HG03196 (cell line): ENCODE data around the gene C11orf21.
"Not testable (repeated sequence)": the region's sequence is repeated elsewhere in the genome, so short reads cannot be mapped to it uniquely, and the experiment has no call there.

Experiments used
- ATAC-seq: cut with Tn5 transposase; IDR thresholded peaks from one replicate; pipeline ENCODE4 v1.9.1; 2021; ENCODE audit not compliant: unreplicated experiment

The C11orf21 gene

DNA sequence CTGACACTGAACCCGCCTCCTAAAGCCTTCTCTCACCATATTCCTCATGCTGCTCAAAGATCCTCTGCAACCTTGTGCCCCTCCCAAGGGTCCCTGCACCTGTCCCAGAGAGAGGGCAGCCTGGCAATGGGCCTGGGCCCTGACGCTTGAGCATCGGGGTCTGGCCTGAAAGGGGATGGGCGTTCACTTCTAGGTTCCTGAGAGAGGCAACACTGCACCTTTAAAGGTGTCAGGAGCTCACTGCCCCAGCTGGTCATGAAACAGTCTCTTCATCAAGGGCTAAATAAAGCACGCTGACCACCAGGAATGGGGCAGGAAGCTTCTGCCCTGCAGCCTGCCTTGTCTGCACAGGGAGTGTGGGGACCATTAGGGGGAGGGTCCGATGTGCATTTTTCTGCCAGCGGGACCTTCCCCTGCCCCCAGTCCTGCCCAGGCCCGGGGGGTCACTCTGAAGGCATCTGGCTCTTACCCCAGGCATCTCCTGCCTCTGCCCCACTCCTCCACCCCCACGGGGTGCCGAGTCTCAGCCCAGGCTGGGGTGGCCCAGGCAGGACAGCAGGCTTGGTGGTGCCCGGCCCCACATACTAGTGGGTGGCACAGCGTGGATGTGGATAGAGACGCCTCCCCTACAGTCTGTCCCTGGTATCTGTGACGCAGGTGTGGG lies 3.5 kb downstream of the C11orf21 start:
- no peak for ATAC-seq

DNA sequence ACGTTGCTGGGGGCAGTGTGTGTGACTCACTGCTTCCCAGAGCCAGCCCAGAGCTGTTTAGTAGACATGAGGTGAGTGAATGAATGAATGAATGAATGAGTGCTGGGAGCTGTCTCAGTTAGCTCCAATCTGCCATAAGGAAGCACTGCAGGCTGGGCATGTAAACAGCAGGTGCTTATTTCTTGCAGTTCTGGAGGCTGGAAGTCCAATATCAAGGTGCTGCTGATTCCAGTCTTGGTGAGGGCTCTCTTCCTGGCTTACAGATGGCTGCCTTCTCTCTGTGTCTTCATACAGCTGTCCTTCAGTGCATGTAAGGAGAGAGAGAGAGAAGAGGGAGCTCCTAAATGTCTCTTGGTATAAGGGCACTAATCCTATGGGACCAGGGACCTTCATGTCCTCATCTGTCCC lies 4.1 kb downstream of the C11orf21 start:
- no peak for ATAC-seq

DNA sequence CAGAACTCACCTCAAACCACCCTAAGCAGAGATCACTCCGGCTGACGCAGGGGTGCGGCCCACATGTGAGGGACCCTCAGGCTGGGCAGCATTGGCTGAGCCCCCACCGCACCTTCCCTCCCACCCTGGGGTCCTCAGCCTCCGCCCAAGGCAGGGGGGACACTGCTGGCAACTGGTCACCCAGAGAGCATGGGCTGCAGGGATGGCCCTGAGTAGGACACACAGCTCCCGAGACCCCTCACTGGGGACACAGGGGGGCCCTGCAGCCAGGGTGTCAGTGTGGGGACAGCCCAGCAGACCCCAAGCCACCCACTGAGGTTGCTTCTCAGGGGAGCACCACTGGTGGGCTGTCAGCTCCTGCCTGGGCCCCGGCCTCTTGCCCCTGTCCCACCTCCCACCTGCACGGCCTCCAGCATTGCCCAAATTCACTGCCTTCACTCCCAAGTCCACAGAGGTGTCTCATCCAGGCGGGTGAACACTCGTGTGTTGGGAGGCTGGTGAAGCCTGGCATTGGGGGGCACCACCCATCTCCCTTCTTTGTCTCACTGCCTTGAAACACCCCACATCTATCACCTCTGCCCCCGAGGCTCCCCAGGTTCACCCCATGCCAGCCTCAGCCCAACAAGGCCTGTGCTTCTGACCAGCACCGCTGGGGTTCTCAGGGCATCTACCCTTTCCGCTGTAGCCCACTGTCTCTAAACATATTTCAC lies 4.7 kb downstream of the C11orf21 start:
- no peak for ATAC-seq

DNA sequence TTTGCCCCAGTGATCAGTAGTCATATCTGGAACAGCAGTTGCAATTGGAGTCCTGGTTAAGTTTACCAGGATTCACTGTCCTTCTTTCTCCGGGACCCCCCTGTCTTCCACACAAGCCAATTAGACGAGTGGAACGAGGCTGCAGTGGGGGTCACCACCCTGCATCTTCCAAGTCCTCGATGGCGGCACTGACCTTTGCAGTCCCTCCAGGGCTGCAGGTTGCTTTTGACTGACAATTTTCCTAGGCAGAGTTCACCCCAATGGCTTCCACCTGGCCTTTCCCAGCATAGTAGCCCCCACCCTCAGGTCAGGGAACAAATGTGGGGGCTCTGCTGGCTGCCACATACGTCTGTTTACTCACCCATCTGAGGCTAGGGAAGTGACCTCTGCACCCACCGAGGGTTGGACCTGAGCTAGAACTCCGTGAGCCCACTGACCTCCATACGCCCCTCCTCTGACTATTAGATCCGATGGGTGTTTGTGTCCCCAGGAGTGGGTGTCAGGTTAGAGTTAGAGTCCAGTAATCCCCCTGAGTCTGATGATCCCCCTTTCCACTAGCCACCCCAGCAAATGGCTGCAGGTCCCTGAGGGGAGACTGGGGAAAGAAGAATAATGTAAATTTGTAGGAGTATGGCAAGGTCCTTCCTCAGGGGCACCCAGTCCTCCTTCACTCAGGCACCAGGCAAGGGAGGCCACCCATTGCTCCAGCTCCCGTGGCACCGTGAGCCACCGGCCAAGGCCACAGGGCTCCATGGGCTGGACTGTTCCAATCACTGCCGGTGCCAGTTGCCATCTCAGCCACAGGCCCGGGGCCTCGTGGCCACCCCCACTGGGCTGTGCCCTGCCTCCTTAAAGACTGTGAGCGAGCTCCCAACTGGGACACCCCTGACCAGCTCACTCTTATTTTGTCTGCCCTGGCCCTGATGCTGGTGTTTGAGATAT lies 5.5 kb downstream of the C11orf21 start:
- ATAC-seq = no peak

DNA sequence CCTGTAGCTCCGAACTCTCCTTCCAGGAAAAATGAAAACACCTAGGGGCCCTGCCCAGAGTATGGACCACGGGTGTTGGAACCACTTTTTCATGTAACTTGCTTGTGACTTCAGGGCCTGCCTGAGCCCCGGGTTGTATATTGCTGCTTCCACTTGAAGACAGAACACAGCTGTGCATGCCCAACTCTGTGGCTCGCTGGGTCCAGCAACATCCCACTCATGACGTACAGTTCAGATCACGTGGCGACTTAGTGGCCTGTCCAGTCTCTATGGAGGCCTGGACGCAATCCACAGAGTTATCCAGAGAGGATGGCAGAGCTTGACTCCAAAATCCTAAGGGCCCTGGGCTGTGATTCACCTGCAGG lies 6.8 kb downstream of the C11orf21 start:
- ATAC-seq = no peak

DNA sequence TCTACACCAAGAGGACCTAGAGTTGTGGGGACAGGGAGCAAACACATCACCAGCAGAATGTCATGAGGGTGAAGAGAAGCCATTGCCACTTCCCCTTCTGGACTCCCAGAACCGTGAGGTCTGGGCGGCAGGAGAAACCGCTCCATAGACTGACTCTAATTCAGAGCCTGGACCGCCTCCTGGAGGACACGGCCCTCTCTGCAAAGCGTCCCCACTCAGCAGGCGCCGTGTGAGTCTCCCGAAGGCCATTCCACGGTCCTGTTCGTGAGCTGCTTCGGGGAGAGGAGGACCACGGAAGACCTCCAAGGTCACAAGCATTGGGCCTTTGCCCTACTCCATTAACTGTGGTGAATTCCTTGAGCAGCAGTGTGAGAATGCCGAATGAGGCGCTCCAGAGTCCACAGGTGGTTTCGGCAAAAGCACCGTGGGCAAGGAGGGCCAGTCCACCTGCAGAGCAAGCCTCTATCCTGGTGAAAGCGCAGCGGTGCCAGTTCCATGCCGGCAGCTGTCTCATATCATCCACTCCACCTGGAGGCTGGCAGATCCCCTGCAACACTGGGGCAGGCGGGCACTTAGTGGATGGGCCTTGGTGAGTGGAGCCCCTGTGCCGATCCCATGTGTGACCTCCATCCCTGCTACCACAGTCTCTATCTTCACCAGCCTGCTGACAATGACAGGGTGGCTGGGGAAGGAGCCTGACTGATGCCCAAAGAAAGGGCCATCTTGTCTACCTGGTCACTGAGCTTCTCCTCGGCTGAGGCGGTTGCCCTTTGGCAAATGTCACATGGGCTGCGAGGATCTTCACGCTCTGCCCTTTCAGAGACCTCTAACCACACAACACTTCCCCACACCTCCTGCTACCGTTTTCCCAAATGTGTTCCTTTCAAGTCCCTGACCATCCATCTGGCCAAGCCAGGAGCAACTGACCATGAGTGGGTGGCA lies 7.5 kb downstream of the C11orf21 start:
- no peak for ATAC-seq

DNA sequence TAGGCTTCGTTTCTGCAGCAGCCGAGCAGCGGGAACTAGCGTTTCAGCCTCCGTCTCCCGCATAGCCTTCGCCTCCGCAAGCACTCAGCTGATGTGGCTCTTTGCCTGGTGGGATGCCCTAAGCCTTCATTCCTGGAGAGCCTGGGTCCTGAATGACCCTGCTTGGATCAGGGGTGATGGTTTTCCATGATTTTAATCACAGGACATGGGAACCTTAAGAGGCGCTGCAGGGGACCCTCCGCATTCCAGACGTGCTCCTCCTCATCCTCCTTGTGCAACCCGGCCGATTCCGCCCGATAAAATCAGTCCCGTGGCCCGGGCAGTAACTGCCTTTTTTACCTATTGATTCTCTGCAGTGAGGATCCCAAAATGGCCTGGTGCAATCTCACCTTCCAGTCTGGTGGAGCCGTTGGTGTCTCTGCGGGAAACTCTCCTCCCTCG lies 8.2 kb downstream of the C11orf21 start:
- ATAC-seq = no peak

DNA sequence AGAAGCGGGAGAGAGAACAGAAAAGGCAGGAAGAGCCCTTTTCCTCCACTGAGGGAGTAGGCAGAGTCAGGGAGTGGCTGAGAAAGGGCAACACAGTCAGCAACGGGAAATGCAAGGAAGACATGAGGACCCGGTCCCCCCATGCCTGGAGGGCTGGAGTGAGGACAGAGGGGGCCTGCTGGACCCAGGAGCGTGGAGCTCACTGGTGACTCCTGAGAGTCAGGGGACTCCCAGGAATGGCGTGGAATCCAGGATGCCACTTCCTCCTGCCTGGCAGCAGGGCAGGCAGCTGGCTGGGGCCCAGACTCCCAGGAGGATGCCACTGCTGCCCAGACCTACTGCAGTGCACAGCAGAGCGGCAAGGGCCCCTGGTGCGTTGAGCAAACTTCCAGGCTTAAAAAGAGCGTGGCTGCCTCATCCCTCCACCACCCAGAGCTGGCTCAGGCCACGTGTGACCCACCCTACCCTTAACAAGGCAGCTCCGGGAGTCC lies 11.3 kb downstream of the C11orf21 start:
- no peak for ATAC-seq

DNA sequence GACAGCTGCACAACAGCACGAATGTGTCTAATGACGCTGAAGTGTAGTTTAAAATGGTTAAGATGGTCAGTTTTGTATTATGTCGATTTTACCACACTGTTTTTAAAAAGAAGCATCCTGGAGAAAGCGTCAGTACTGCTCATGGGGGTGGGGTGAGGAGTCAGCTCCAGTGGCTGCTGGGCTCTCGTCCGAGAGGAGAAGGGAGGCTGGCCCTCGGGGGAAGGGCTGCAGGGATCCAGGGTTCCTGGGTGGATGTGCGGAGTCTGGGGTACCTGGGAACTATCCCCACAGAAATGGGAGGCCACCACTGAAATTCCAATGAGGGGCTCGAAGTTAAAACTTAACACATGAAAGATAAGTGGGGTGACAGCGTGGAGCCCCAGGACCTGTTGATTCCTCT lies 11.9 kb downstream of the C11orf21 start:
- ATAC-seq = no peak

DNA sequence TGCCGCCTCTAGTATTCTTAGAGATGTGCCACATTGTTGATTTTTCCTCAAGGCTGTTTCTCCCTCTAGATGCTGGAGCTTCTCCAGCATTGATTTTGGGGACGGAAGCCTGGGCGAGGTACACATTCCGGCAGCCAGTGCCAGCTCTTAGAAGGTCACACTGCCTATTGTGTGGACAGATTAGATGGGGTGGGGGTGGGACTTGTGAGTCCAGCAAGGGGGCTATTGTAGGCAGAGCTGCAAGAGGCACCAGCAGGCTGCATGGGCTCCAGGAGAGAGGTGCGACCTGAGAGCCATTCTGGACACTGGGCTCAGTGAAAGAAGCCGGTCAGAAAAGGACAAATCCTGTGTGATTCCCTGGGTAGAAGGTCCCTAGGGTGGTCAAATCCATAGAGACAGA lies 12.4 kb downstream of the C11orf21 start:
- ATAC-seq = no peak

DNA sequence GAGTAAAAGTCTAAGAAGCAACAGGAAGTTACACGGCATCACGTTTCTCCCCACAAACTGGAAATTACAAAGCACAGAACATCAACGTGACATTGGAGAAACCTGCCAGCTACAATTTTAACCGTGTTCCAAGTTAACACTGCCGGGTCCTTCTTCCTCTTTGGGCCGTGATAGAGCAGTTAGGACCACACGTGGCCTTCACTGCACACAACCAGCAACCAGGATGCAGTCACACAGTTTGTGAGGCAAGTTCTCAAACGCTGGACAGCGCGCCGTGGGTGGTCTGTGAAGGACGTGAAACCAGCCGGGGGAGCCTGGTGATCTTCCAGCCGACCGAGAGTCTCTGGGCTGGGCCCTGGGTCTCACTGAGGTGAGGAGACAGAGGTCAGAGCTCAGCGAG lies 14.6 kb downstream of the C11orf21 start:
- ATAC-seq = no peak

DNA sequence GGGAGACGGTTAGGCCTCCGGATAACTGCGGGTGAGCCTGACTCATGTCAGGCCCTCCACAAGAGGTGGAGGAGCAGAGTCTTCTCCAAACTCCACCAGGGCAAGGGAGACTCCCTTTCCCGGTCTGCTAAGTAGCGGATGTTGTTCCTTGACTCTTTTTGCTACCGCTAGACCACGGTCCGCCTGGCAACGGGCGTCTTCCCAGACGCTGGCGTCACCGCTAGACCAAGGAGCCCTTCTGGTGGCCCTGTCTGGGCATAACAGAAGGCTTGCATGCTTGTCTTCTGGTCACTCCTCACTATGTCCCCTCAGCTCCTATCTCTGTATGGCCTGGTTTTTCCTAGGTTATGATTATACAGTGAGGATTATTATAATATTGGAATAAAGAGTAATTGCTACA lies 15.4 kb downstream of the C11orf21 start:
- not testable (repeated sequence) for ATAC-seq

DNA sequence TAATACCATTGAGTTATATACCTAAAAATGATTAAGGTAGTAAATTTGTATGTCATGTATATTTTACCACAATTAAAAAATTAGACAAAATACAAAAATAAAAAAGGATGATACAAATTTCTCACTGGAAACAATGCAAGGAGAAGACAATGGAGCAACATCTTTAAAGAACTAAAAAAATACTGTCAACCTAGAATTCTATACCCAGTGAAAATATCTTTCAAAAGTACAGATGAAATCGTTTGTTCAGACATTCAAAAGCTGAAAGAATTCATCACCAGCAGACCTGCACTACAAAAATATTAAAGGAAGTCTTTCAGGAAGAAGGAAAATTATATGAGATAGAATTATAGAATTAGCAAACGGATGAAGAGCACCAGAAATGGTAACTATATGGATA lies 21.5 kb downstream of the C11orf21 start:
- no peak for ATAC-seq

DNA sequence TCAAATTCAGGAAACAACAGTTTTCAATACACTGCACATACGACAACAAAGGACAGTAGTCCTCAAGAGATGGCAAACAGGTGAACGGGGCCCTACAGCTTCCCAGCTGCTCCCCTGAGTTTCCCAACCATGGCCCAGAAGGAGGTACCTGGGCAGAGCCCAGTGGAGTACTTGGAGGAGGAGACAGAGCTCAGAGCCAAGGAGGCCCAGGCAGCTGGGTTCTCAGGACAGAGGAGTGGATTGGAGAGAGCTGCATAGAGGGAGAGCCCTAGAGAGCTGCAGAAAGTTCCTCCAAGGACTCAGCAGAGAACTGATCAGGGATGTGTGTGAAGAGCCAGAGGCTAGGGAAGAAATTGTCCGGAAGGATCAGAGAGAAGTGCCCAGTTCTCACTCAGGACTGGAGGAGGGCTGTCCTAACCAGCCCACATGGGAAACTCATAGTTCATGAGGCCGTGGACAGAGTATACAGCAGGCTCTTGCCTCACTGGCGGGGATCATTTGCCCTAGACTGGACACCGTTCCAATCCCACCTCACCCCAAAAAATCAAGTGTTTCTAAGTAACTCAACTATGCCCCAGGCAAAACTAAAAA lies 23.7 kb downstream of the C11orf21 start:
- ATAC-seq = no peak

DNA sequence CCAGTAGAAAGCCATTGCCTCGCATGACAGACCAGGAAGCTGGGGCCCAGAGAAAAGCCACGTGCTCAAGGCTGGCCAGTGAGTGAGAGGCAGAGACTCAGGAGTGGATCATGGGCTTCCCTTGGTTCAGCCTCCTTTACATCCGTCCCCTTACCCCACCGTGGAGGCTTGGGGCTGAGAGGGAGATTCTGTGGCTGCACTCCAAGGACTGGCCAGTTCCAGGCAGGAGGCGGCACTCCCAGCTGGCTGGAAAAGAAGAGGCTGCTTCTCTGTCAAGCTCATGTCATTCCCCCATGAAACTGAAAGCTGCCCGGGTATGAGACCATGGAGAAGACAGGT lies 24.7 kb downstream of the C11orf21 start:
- ATAC-seq = no peak

DNA sequence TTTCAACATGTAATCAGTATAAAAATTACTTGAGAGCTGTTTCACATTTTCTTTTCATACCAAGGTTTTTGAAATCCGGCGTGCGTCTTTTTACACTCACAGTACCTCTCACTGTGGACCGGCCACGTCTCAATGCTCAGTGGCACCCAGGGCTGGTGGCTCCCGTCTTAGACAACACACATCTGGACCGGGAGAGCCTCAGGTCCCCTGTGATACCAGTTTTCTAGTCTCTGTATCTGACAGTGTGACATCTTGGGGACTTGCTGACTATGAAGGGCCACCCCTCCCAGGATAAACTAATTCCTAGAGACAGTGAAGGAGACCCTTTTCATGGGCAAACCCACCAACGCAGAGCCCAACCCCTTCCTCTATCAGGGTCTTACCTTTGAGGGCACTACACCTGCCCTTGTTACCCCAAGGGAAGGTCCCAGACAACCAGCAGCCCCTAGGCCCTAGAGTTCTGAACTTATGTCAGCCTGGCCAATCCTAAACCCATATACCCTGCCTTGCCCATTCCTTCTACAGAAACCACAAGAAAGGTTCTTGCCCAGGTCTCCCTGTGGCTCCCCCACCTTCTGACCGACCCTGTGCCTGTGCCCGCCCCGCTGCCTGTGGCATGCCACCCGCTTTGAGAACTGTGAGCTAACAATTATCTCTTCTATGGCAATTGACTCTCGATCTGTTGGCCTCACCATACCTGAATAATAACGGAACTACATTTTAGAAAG lies 25.3 kb downstream of the C11orf21 start:
- no peak for ATAC-seq

DNA sequence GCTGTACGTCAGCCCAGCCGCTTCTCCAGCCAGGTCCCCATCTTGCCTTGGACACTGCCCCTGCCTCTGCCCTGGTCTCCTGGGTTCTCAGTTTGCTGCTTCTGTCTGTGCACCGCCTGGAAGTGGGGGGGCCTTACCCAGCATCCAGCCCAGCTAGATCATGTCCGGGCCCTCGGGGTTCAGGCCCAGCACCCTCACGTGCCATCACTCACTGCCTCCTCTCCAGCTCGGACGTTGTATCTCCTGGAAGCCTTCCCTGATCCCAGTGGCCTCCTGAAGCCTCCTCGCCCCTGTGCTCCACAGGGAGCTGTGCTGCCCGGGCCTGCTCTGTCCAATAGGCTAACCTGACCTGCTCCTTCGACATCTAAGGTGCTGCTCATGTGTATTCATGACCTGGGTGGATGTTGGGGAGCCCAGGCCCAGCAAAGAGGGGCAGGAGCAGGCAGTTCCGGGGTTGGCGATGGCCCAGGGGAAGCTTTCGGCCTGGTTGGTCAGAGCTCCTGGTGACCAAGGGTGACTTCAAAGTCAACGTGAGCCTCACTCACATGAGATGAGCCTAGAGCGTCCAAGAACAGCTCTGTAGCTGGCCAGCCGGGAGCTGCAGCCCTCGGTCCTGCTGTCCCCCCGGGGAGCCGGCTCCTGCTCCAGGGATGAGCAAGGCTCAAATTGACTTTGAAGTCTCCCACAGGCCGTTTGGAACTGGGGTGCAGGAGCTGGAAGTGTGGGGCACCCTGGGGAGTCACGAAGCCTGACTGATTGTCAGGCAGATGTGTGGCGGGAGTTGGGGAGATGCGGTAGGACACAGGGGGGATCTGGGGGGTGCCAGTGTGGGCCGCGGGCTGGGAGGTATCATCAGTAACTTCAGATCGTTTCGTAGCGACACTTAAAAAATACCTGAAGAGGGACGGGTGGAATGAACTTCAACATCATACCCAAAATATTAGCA lies 26.1 kb downstream of the C11orf21 start:
- no peak for ATAC-seq

DNA sequence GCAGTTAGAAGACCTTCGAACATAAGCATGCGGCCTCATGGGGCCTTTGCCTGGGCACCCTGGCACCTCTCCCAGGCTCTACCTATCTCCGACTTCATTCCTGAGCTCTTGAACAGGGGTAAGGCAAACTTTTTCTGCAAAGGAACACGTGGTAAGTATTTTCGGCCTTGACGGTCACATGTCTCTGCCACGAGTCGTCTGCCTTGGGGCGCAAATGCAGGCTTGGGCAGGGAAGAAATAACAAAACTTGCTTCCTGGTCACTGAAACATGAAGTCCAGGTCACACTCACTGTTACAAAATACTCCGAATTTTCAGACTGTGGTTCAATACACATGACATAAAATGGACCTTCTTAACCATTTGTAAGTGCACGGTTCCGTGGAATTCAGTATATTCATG lies 27.9 kb downstream of the C11orf21 start:
- no peak for ATAC-seq
